Fibroblast of peridontal ligament (primary cell): ENCODE measurements around the gene YIPF3.
"Not testable (repeated sequence)": the region's sequence is repeated elsewhere in the genome, so short reads cannot be mapped to it uniquely, and the experiment has no call there.

ENCODE experiments used
- DNase-seq: peaks from one replicate; pipeline ENCODE4 v3.0.0-alpha.2; 2010; ENCODE audit errors: extremely low read depth

The YIPF3 gene

GRCh38 chr6:43509984-43510826 is 6.5 kb downstream of the YIPF3 start, which contains the start of gene LRRC73:
TSS of gene LRRC73 (minus strand) at chr6:43510346. CDS start at chr6:43509785, 561 bp downstream.
- DNase-seq, result peak; percentile 76

- no peak for DNase-seq
Measured at GRCh38 chr6:43509142-43509983, 7.4 kb downstream of the YIPF3 start.

GRCh38 chr6:43508481-43509141 is 8.1 kb downstream of the YIPF3 start:
- no peak for DNase-seq

GRCh38 chr6:43506667-43507471 is 9.9 kb downstream of the YIPF3 start:
- DNase-seq, result peak; percentile 88

GRCh38 chr6:43506171-43506570 is 10.6 kb downstream of the YIPF3 start:
- no peak for DNase-seq

GRCh38 chr6:43505718-43506117 is 11.0 kb downstream of the YIPF3 start:
- DNase-seq, result no peak

- no peak for DNase-seq
Measured at GRCh38 chr6:43504756-43505593, 11.8 kb downstream of the YIPF3 start.

GRCh38 chr6:43503443-43503842 is 13.3 kb downstream of the YIPF3 start:
- no peak for DNase-seq

GRCh38 chr6:43502666-43503065 is 14.1 kb downstream of the YIPF3 start:
- DNase-seq, result no peak

GRCh38 chr6:43500921-43501320 is 15.8 kb downstream of the YIPF3 start:
- DNase-seq, result no peak

- no peak for DNase-seq
Measured at GRCh38 chr6:43499028-43499815, 17.5 kb downstream of the YIPF3 start.

GRCh38 chr6:43498291-43498690 is 18.4 kb downstream of the YIPF3 start:
- not testable (repeated sequence) for DNase-seq

GRCh38 chr6:43497689-43498088 is 19.0 kb downstream of the YIPF3 start:
- no peak for DNase-seq

GRCh38 chr6:43497129-43497396 is 19.7 kb downstream of the YIPF3 start:
- no peak for DNase-seq

- peak; percentile 42 for DNase-seq
Measured at GRCh38 chr6:43496370-43497128, 20.2 kb downstream of the YIPF3 start.

GRCh38 chr6:43495409-43495941 is 21.3 kb downstream of the YIPF3 start:
- DNase-seq, result no peak

- no peak for DNase-seq
Measured at GRCh38 chr6:43494766-43495165, 22.0 kb downstream of the YIPF3 start.

GRCh38 chr6:43494321-43494720 is 22.4 kb downstream of the YIPF3 start:
- DNase-seq, result no peak

- no peak for DNase-seq
Measured at GRCh38 chr6:43493833-43494232, 22.9 kb downstream of the YIPF3 start.
